SU-DHL-6 (cell line): ENCODE data around the gene B4GALT5.

ENCODE experiments used
- H2AFZ ChIP-seq: fragments of 200-600 bp; sonication (generic); 2 replicates; pipeline ENCODE4 v1.6.1; 2014; ENCODE audit warnings: low read depth, mild to moderate bottlenecking, moderate library complexity, mixed read lengths, antibody characterized with exemption, low read length; ENCODE audit not compliant: severe bottlenecking
- H3F3A ChIP-seq: fragments of 200-600 bp; shearing (Covaris generic); 2 replicates; pipeline ENCODE4 v1.6.0; 2016; ENCODE audit warnings: antibody characterized with exemption, mild to moderate bottlenecking; ENCODE audit not compliant: insufficient read depth
- H3K27ac ChIP-seq: fragments of 200-600 bp; sonication (generic); 2 replicates; pipeline ENCODE4 v1.5.1; 2016; ENCODE audit warnings: low read depth, mild to moderate bottlenecking, low read length, moderate library complexity, mixed read lengths
- H3K27me3 ChIP-seq: fragments of 200-600 bp; sonication (generic), shearing (Covaris generic); 2 replicates; pipeline ENCODE4 v1.6.0; 2014; ENCODE audit warnings: mild to moderate bottlenecking, low read length
- H3K36me3 ChIP-seq: fragments of 200-600 bp; sonication (generic); 2 replicates; pipeline ENCODE4 v1.6.1; 2014; ENCODE audit warnings: mild to moderate bottlenecking, low read length, mixed read lengths
- H3K4me2 ChIP-seq: fragments of 300-600, 200-600 bp; shearing (Covaris generic), sonication (generic); 2 replicates; pipeline ENCODE4 v1.6.0; 2014; ENCODE audit warnings: low read length, low read depth, mild to moderate bottlenecking; ENCODE audit not compliant: poor library complexity, severe bottlenecking
- H3K4me3 ChIP-seq: fragments of 200-600 bp; sonication (generic); 2 replicates; pipeline ENCODE4 v1.5.1; 2014; ENCODE audit warnings: antibody characterized with exemption, low read length, mild to moderate bottlenecking, mixed read lengths; ENCODE audit not compliant: insufficient read depth, poor library complexity, severe bottlenecking
- H3K79me2 ChIP-seq: fragments of 200-600 bp; sonication (generic); 2 replicates; pipeline ENCODE4 v1.6.1; 2014; ENCODE audit warnings: mild to moderate bottlenecking, low read length, moderate library complexity; ENCODE audit not compliant: insufficient read depth
- H3K9ac ChIP-seq: fragments of 200-600 bp; sonication (generic); 2 replicates; pipeline ENCODE4 v1.7.0; 2014; ENCODE audit warnings: mild to moderate bottlenecking, low read length
- H3K9me2 ChIP-seq: fragments of 200-600 bp; sonication (generic); replicated peaks from 2 replicates; pipeline ENCODE4 v1.6.1; 2014; ENCODE audit warnings: low read length; ENCODE audit not compliant: insufficient read depth
- H3K9me3 ChIP-seq: fragments of 200-600 bp; sonication (generic); 2 replicates; pipeline ENCODE4 v1.6.1; 2014; ENCODE audit warnings: low read length, mixed read lengths; ENCODE audit not compliant: insufficient read depth
- H4K20me1 ChIP-seq: fragments of 200-600 bp; sonication (generic); 2 replicates; pipeline ENCODE4 v1.6.1; 2014; ENCODE audit warnings: low read depth, mild to moderate bottlenecking, antibody characterized with exemption, low read length, moderate library complexity, mixed read lengths
- CTCF ChIP-seq: fragments of 200-600 bp; sonication (generic); IDR thresholded peaks from one replicate; pipeline ENCODE4 v1.5.1; 2017; ENCODE audit warnings: antibody characterized with exemption, mild to moderate bottlenecking, low read length, moderate library complexity; ENCODE audit not compliant: insufficient read depth, poor library complexity, severe bottlenecking
- EZH2phosphoT487 ChIP-seq: fragments of 200-600 bp; sonication (generic), shearing (Covaris generic); conservative IDR thresholded peaks from 2 replicates; pipeline ENCODE4 v1.6.1; 2018; ENCODE audit warnings: mild to moderate bottlenecking, antibody characterized with exemption, low read length, moderate library complexity, mixed read lengths

B4GALT5 gene

GRCh38 chr20:49756241-49756640 lies 42.6 kb upstream of the B4GALT5 start:
- TF ChIP-seq EZH2phosphoT487 = no peak
- no peak for TF ChIP-seq CTCF
- Histone ChIP-seq H3F3A (peaks cover 17% of the 10 kb centered on the region), H3K27me3 (no peaks in the 10 kb centered on the region), H4K20me1 (no peaks in the 10 kb centered on the region), H3K36me3 (no peaks in the 10 kb centered on the region), H3K79me2 (no peaks in the 10 kb centered on the region), H3K9ac (no peak overlapping the region), H3K9me2 (no peaks in the 10 kb centered on the region), H3K9me3 (no peaks in the 10 kb centered on the region), H3K4me2 (no peak overlapping the region), H3K4me3 (no peak overlapping the region), H2AFZ (no peak overlapping the region), H3K27ac (no peak overlapping the region)

GRCh38 chr20:49754596-49754995 lies 40.9 kb upstream of the B4GALT5 start:
- Histone ChIP-seq H3K27ac (no peak overlapping the region), H2AFZ (no peak overlapping the region), H4K20me1 (no peaks in the 10 kb centered on the region), H3K27me3 (no peaks in the 10 kb centered on the region), H3K9me3 (no peaks in the 10 kb centered on the region), H3K36me3 (no peaks in the 10 kb centered on the region), H3F3A (peaks cover 31% of the 10 kb centered on the region), H3K9me2 (no peaks in the 10 kb centered on the region), H3K9ac (no peak overlapping the region), H3K4me2 (no peak overlapping the region), H3K79me2 (no peaks in the 10 kb centered on the region), H3K4me3 (no peak overlapping the region)
- no peak for TF ChIP-seq EZH2phosphoT487
- no peak for TF ChIP-seq CTCF

GRCh38 chr20:49753133-49753532 lies 39.5 kb upstream of the B4GALT5 start:
- H3K27me3 ChIP-seq = no peaks in the 10 kb centered on the region
- H3F3A ChIP-seq = peaks cover 34% of the 10 kb centered on the region
- TF ChIP-seq CTCF (no peak), EZH2phosphoT487 (no peak)
- no peak overlapping the region for H3K9ac ChIP-seq
- H4K20me1 ChIP-seq = no peaks in the 10 kb centered on the region
- H2AFZ ChIP-seq = no peak overlapping the region
- H3K9me3 ChIP-seq = no peaks in the 10 kb centered on the region
- no peak overlapping the region for H3K4me3 ChIP-seq
- H3K4me2 ChIP-seq = peak overlapping the region; percentile 57
- H3K36me3 ChIP-seq = no peaks in the 10 kb centered on the region
- no peaks in the 10 kb centered on the region for H3K9me2 ChIP-seq
- H3K27ac ChIP-seq = no peak overlapping the region
- H3K79me2 ChIP-seq = no peaks in the 10 kb centered on the region
